Stimulated activated CD8-positive, alpha-beta memory T cell treated with anti-CD3 and anti-CD28 coated beads, Interleukin-15, amount 100 ng/mL, for 1 hour (primary cell): ENCODE results near the gene TMEM60.
A peak's percentile ranks its signal among the peaks of the same experiment; 100 is the strongest.

ENCODE experiments used
- DNase-seq: peaks from one replicate; pipeline ENCODE4 v3.0.0-alpha.2; 2020; ENCODE audit warnings: low read depth

Gene TMEM60

GRCh38 chr7:77770316-77770715 is 27.9 kb downstream of the TMEM60 start:
- DNase-seq: no peak

GRCh38 chr7:77766801-77767605 is 31.2 kb downstream of the TMEM60 start:
- DNase-seq: no peak

DNA sequence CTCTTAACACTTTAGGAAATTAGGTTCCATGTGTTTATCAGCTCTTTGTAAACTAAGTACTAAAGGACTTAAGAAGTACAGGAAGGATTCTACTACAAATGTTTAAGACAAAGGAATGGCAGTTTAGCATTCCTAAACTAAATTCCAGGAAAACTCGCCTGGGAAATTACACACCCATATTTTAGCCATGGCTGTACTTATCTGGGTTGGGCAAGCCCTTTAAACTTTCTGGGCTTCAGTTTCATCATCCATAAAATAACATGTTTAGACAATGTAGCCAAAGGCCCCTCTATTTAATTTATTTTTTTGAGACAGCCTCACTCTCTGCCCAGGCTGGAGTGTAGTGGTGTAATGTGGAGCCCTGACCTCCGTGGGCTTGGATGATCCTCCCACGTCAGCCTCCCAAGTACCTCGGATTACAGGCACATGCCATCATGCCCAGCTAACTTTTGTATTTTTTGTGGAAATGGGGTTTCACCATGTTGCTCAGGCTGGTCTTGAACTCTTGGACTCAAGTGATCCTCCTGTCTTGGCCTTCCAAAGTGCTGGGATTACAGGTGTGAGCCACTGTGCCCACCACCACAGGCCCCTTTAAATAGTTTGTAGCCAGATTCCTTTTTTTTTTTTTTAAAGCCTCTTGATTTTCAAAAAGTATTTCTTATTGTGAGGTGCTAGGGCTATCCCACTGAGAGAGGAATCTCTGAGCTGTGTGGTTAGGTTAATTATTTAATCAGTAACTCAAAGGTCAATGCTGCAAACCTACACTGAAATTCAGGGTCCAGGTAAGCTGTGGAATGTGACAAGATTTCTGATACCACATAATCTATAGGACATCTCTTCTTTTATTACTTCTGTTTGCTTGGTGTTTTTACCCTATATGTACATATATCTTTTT is 32.1 kb downstream of the TMEM60 start:
- no peak for DNase-seq

GRCh38 chr7:77765481-77765880 is 32.8 kb downstream of the TMEM60 start:
- no peak for DNase-seq

DNA sequence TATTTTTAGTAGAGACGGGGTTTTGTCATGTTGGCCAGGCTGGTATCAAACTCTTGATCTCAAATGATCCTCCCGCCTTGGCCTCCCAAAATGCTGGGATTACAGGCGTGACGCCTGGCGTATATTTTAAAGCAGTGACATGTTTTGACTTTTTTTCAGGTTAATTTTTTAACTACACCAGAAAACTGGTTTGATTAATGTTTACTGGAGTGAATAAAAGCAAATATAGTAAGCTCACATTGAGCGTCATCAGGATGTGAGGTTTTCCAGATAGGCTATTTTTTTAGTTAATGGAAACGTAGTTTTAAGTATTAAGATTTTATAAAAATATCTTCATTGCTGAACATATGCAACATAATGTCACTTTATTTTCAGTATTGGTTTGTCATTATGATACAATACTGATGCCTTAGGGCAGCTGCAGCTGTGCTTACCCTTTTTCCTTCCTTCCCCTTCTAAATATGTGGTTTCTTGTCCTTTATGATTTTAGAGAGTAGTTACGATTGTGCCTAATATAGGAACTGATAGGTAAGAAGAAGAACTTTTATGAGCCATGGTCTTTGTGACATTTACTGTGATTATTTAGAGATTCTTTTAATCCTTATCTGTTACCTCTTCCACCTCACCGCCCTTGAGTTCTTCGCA is 37.3 kb downstream of the TMEM60 start:
- no peak for DNase-seq

DNA sequence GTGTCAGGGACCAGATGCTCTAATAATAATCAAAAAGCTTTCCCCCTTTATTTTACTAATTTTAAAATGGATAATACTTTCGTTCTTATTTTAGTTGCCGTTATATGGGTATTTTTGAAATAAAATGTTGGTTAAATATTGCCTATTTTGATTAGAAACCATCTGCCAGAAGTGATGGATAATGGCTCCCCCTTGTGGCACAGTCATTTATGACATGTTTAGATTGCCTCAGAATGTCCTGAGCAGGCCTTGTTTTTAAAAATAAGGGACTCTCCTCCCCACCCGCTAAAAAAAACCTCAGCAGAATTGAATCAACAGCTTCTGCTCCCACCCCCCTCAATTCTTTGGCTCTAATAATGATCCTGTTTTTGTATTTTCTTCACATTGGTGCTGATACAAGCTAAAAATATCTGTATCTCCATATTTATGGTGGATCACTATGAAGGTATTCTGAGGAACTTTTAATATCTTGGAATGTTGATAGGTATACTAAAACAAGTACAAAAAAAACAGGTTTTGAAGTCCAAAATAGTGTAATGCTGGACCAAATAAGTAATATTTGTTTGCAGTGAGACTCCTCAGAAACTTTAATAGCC is 38.8 kb downstream of the TMEM60 start:
- peak; percentile 50 for DNase-seq

DNA sequence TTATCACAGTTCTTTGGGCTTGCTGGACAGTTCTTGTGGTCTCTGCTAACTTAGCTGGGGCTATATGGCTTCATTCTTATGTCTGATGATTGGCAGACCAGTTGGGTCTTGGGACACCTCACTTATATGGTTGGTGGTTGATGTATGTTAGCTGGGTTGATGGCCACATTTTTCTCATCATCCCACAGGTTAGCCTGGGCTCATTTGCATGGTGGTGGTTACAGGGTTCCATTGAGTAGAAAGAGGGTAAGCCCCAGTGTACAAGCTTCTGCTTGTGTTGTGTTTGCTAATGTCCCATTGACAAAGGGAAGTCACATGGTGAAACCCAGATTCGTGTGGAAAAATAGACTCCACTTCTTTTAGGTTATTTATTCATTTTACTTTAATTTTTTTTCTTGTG is 40.6 kb downstream of the TMEM60 start:
- no peak for DNase-seq

- DNase-seq: no peak
Observed at GRCh38 chr7:77753173-77753572, 45.1 kb downstream of the TMEM60 start.

- no peak for DNase-seq
Observed at GRCh38 chr7:77752016-77752415, 46.2 kb downstream of the TMEM60 start.

DNA sequence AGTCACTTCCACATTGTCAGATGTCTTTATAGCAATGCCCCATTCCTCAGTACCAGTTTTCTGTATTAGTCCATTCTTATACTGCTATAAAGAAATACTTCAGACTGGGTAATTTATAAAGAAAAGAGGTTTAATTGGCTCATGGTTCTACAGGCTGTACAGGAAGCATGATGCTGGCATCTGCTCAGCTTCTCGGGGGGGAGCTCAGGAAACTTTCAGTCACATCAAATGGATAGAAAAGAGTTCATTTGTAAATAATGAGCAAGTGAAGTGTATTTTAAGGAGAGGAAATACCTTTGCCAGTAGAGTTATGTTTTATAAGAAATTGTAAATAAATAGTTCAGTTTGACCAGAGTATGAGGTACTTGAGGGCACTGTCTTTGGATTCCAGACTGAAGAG is 50.5 kb downstream of the TMEM60 start:
- no peak for DNase-seq

DNA sequence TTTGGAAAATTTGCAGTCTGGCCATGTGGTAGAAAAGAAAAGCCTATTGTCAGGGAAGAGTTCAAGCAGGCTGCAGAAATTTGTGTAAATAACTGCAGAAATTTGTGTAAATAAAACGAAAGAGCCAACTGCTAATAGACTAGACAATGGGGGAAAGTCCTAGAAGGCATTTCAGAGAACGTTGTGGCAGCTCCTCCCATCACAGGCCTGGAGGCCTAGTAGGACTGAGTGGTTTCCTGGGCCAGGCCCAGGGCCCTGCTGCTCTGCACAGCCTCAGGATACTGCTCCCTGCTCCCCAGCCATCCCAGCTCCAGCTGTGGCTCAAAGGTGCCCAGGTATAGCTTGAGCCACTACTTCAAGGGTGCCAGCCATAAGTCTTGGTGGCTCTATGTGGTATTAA is 51.1 kb downstream of the TMEM60 start:
- no peak for DNase-seq

GRCh38 chr7:77746824-77747165 is 51.4 kb downstream of the TMEM60 start:
- DNase-seq: no peak

DNA sequence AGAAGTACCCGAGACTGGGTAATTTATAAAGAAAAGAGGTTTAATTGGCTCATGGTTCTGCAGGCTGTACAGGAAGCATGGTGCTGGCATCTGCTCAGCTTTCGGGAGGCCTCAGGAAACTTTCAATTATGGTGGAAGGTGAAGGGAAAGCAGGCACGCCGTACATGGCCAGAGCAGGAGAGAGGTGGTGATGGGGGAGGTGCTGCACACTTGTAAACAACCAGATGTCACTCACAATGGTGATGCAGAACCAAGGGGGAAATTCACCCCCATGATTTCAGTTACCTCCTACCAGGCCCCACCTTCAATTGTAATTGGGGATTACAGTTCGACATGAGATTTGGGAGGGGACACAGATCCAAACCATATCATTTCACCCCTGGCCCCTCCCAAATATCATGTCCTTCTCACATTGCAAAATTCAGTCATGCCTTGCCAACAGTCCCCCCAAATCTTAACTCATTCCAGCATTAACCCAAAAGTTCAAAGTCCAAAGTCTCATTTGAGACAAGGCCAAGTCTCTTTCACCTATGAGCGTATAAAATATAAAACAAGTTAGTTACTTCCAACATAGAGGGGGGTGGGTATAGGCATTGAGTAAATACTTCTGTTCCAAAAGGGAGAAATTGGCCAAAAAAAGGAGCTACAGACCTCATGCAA is 51.9 kb downstream of the TMEM60 start:
- DNase-seq: no peak

- DNase-seq: no peak
Observed at GRCh38 chr7:77745746-77746145, 52.5 kb downstream of the TMEM60 start.
